ENCODE results near the gene SYT1. TPM values are rescaled to one million over a fixed set of nuclear protein-coding genes. Genes with fewer than 3 reads are reported as not detected.

The SYT1 gene
- total RNA-seq, 2 experiments from 2014 or later: not detected

GRCh38 chr12:79360286-79360685 lies 495.7 kb downstream of the SYT1 start:
- Histone ChIP-seq H3K4me2 (ENCODE audit: low read length) (no peak overlapping the region), H2AFZ (ENCODE audit: low read length) (no peak overlapping the region), H3K79me2 (ENCODE audit: insufficient read depth, low read depth, low read length) (no peaks in the 10 kb centered on the region), H3K4me1 (ENCODE audit: insufficient read depth, low read length, poor library complexity, severe bottlenecking) (no peaks in the 10 kb centered on the region), H3K27ac (ENCODE audit: low read depth, low read length, poor library complexity, severe bottlenecking) (no peak overlapping the region), H3K36me3 (ENCODE audit: insufficient read depth, low read length) (no peaks in the 10 kb centered on the region), H3K4me3 (ENCODE audit: low read depth, low read length, poor library complexity, severe bottlenecking) (no peak overlapping the region), H3K9me3 (ENCODE audit: low read length) (no peaks in the 10 kb centered on the region), H4K20me1 (ENCODE audit: insufficient read depth, low read length) (no peaks in the 10 kb centered on the region), H3K9me2 (ENCODE audit: insufficient read depth, low read length) (no peaks in the 10 kb centered on the region)
- CTCF ChIA-PET (ENCODE audit: unreplicated experiment): no interaction called here
- no peak for TF ChIP-seq EZH2phosphoT487 (IDR thresholded peaks at IDR 0.05; ENCODE audit: borderline replicate concordance, low read depth, low read length)
- no peak for TF ChIP-seq CTCF (conservative IDR thresholded peaks at IDR 0.05; ENCODE audit: low read length)
- BruUV-seq (replicated peaks): no TSS peak
- POLR2A ChIA-PET: interaction anchor here (0.6 kb wide), 1 partner anchor 27 kb away, joined by 3 read pairs; no protein-coding TSS in a partner anchor
- DNase-seq (ENCODE audit: low spot score): no peak
- intact Hi-C loops (cut with micrococcal nuclease; ENCODE audit: unreplicated experiment): no loop called here

GRCh38 chr12:79360936-79361335 lies 496.4 kb downstream of the SYT1 start:
- intact Hi-C loops (cut with micrococcal nuclease; ENCODE audit: unreplicated experiment): no loop called here
- Histone ChIP-seq H3K36me3 (ENCODE audit: insufficient read depth, low read length) (no peaks in the 10 kb centered on the region), H3K4me2 (ENCODE audit: low read length) (no peak overlapping the region)

More at GRCh38 chr12:79360936-79361335, 496.4 kb downstream of the SYT1 start:
- no peaks in the 10 kb centered on the region for H3K9me3 ChIP-seq (ENCODE audit: low read length)
- no peaks in the 10 kb centered on the region for H3K9me2 ChIP-seq (ENCODE audit: insufficient read depth, low read length)
- TF ChIP-seq CTCF (conservative IDR thresholded peaks at IDR 0.05; ENCODE audit: low read length): no peak
- TF ChIP-seq EZH2phosphoT487 (IDR thresholded peaks at IDR 0.05; ENCODE audit: borderline replicate concordance, low read depth, low read length): no peak
- ChIA-PET POLR2A (interaction anchor here (0.6 kb wide), 1 partner anchor 27 kb away, joined by 3 read pairs; no protein-coding TSS in a partner anchor), CTCF (ENCODE audit: unreplicated experiment) (no interaction called here)
- BruUV-seq (replicated peaks): no TSS peak
- no peaks in the 10 kb centered on the region for H4K20me1 ChIP-seq (ENCODE audit: insufficient read depth, low read length)
- no peak for DNase-seq (ENCODE audit: low spot score)
- H2AFZ ChIP-seq (ENCODE audit: low read length): no peak overlapping the region
- H3K27ac ChIP-seq (ENCODE audit: low read depth, low read length, poor library complexity, severe bottlenecking): no peak overlapping the region
- H3K4me1 ChIP-seq (ENCODE audit: insufficient read depth, low read length, poor library complexity, severe bottlenecking): no peaks in the 10 kb centered on the region
- H3K79me2 ChIP-seq (ENCODE audit: insufficient read depth, low read depth, low read length): no peaks in the 10 kb centered on the region
- no peak overlapping the region for H3K4me3 ChIP-seq (ENCODE audit: low read depth, low read length, poor library complexity, severe bottlenecking)

All from OCI-LY7 (cell line).